B cell (primary cell): ENCODE measurements around the gene SCAF11. TPM values are rescaled to one million over a fixed set of nuclear protein-coding genes. Genes with fewer than 3 reads are reported as not detected.

Experiments used
- ATAC-seq: fragments of 200-7000 bp; cut with Tn5 transposase; one replicate; pipeline ENCODE4 v1.10.0; 2021; ENCODE audit warnings: low read depth, mild to moderate bottlenecking, moderate number of reproducible peaks, moderate library complexity
- CTCF ChIA-PET: fragments of 350-600 bp; sonication (Branson Sonifier 250); formaldehyde crosslinking; loops from one replicate; lab custom pipeline; 2021; ENCODE audit warnings: antibody characterized with exemption, inconsistent platforms; lab: Charles Lee
- POLR2A ChIA-PET: fragments of 350-600 bp; sonication (Branson Sonifier 250); formaldehyde crosslinking; loops from one replicate; lab custom pipeline; 2021; ENCODE audit warnings: antibody characterized with exemption; lab: Charles Lee
- DNase-seq: peaks from one replicate; pipeline ENCODE4 v3.0.0; 2013
- H2AFZ ChIP-seq: 2 replicates; pipeline ENCODE4 v1.6.1; 2012; ENCODE audit warnings: mild to moderate bottlenecking, low read depth, low read length; ENCODE audit not compliant: insufficient read depth, poor library complexity, severe bottlenecking
- H3K27ac ChIP-seq, 2 donors: 1 replicate in 1 of 2; 2 replicates in 1 of 2; pipeline ENCODE4 v1.5.1; 2012 to 2013; ENCODE audit warnings: low read length in 2 of 2, mild to moderate bottlenecking in 2 of 2, moderate library complexity in 1 of 2
- H3K27me3 ChIP-seq, 4 experiments: fragments of 200-600 bp in 1 of 4; sonication (generic) in 1 of 4; replicated peaks in 1 of 4; 1 replicate in 2 of 4; 2 replicates in 2 of 4; pipeline versions ENCODE4 v1.6.1 to v1.7.0; 2013 to 2016; ENCODE audit warnings: low read length in 3 of 4, mild to moderate bottlenecking in 2 of 4, mixed read lengths in 1 of 4, moderate library complexity in 1 of 4; ENCODE audit not compliant: insufficient read depth in 4 of 4, control insufficient read depth in 3 of 4; ENCODE audit errors: control extremely low read depth in 1 of 4
- H3K36me3 ChIP-seq, 2 experiments: replicated peaks in 1 of 2; 1 replicate in 1 of 2; 2 replicates in 1 of 2; pipeline versions ENCODE4 v1.6.1 to v1.7.1; 2013; ENCODE audit warnings: low read length in 1 of 2; ENCODE audit not compliant: insufficient read depth in 2 of 2, control insufficient read depth in 1 of 2; ENCODE audit errors: control extremely low read depth in 1 of 2, extremely low read depth in 1 of 2
- H3K4me1 ChIP-seq, 2 donors: fragments of 200-600 bp in 1 of 2; sonication (generic) in 1 of 2; 1 replicate in 1 of 2; 2 replicates in 1 of 2; pipeline versions ENCODE4 v1.5.1 to v1.6.1; 2013 to 2017; ENCODE audit warnings: low read length in 2 of 2; ENCODE audit not compliant: control insufficient read depth in 2 of 2, insufficient read depth in 2 of 2
- H3K4me2 ChIP-seq: replicated peaks from 2 replicates; pipeline ENCODE3; 2012; ENCODE audit warnings: mild to moderate bottlenecking, low read depth, low read length; ENCODE audit not compliant: poor library complexity, severe bottlenecking
- H3K4me3 ChIP-seq, 5 experiments: fragments of 200-600 bp in 1 of 5; sonication (generic) in 1 of 5; 1 replicate in 3 of 5; 2 replicates in 2 of 5; pipeline versions ENCODE4 v1.5.1 to v1.7.0; 2011 to 2016; ENCODE audit warnings: low read length in 4 of 5, mild to moderate bottlenecking in 4 of 5, low read depth in 2 of 5, control low read depth in 1 of 5, moderate library complexity in 1 of 5; ENCODE audit not compliant: insufficient read depth in 1 of 5; ENCODE audit errors: control extremely low read depth in 1 of 5, extremely low read depth in 1 of 5
- H3K79me2 ChIP-seq: fragments of 200-600 bp; sonication (generic); one replicate; pipeline ENCODE4 v1.6.0; 2016; ENCODE audit warnings: low read length; ENCODE audit not compliant: control insufficient read depth, insufficient read depth
- H3K9ac ChIP-seq: fragments of 200-600 bp; sonication (generic); 2 replicates; pipeline ENCODE4 v1.6.1; 2017; ENCODE audit warnings: mild to moderate bottlenecking, low read length, moderate library complexity
- H3K9me3 ChIP-seq, 3 donors: one replicate each; pipeline versions ENCODE4 v1.6.1 to v1.7.1; 2013; ENCODE audit warnings: low read length in 2 of 3; ENCODE audit not compliant: control insufficient read depth in 2 of 3, insufficient read depth in 1 of 3; ENCODE audit errors: control extremely low read depth in 1 of 3
- H4K20me1 ChIP-seq: 2 replicates; pipeline ENCODE4 v1.6.0; 2012; ENCODE audit warnings: mild to moderate bottlenecking, low read length; ENCODE audit not compliant: insufficient read depth, control insufficient read depth, poor library complexity, severe bottlenecking
- H3K27ac Mint-ChIP-seq: one replicate; pipeline ENCODE4 v1.8.0; 2021; ENCODE audit warnings: mixed read lengths
- H3K27me3 Mint-ChIP-seq: one replicate; pipeline ENCODE4 v1.8.0; 2021; ENCODE audit warnings: mixed read lengths
- H3K4me1 Mint-ChIP-seq: one replicate; pipeline ENCODE4 v1.8.0; 2021; ENCODE audit warnings: mixed read lengths
- H3K4me3 Mint-ChIP-seq: one replicate; pipeline ENCODE4 v1.8.0; 2021; ENCODE audit warnings: mixed read lengths
- H3K9me3 Mint-ChIP-seq: one replicate; pipeline ENCODE4 v1.8.0; 2022; ENCODE audit warnings: mixed read lengths; ENCODE audit not compliant: insufficient read depth
- CTCF ChIP-seq: fragments of 200-600 bp; IDR thresholded peaks from one replicate; pipeline ENCODE4 v1.8.0; 2022; ENCODE audit warnings: antibody characterized with exemption, mild to moderate bottlenecking
- EZH2 ChIP-seq: IDR thresholded peaks from 2 replicates; pipeline ENCODE4 v1.6.1; 2012; ENCODE audit warnings: borderline replicate concordance, low read depth, mild to moderate bottlenecking, moderate library complexity, low read length; ENCODE audit not compliant: insufficient read depth, poor library complexity, severe bottlenecking
- WGBS: methylation state at CpG from one replicate; pipeline ENCODE4 v1.1.5; 2013; ENCODE audit warnings: missing lambda C conversion rate; ENCODE audit not compliant: insufficient coverage; 5-methylcytosine and 5-hydroxymethylcytosine counted together
- intact Hi-C: fragments of 100-400 bp; cut with micrococcal nuclease; formaldehyde crosslinking; loops from one replicate; pipeline ENCODE4 v1.10.0; 2022
- polyA plus RNA-seq: library from polyadenylated mRNA; depleted of rRNA; stranded (reverse); fragments of >200 nt; gene quantifications from 2 replicates; pipeline ENCODE4 v1.2.3, GENCODE V29; 2012
- total RNA-seq, 2 donors: library from RNA; stranded (reverse); fragments of 120-200 nt in 1 of 2; gene quantifications; 1 replicate in 1 of 2; 2 replicates in 1 of 2; pipeline versions ENCODE4 v1.2.3 to v1.2.4, GENCODE V29; 2013 to 2022

SCAF11 gene
- total and polyA plus RNA-seq, 2 donors (not counting 1 experiment from before 2014, with no cell fraction given): 76.1 to 247 TPM

GRCh38 chr12:46005823-46006222 lies 15.4 kb upstream of the SCAF11 start:
- Histone ChIP-seq H3K4me1 (no peaks in the 10 kb centered on the region), H4K20me1 (no peaks in the 10 kb centered on the region), H3K9me3 (no peaks in the 10 kb centered on the region), H3K4me3 (no peak overlapping the region), H3K27ac (no peak overlapping the region), H3K36me3 (no peaks in the 10 kb centered on the region), H3K9ac (no peak overlapping the region), H2AFZ (no peak overlapping the region), H3K79me2 (no peaks in the 10 kb centered on the region), H3K27me3 (no peaks in the 10 kb centered on the region), H3K4me2 (no peak overlapping the region)
- intact Hi-C loops: loop anchor here (10.0 kb wide), 1 partner anchor 461 kb away; no protein-coding TSS in a partner anchor
- CTCF ChIA-PET: interaction anchor here (1.7 to 2.1 kb wide), 3 partner anchors 15 to 462 kb away, joined by 5 to 10 read pairs (median 8); partner anchors contain the start of gene SCAF11
- ATAC-seq (no peak), DNase-seq (no peak)
- WGBS: 92% methylated on average over 2 of the region's 3 CpGs
- POLR2A ChIA-PET: no interaction called here
- H3K27me3 Mint-ChIP-seq: no peaks in the 10 kb centered on the region
- H3K4me3 Mint-ChIP-seq: no peak overlapping the region
- no peaks in the 10 kb centered on the region for H3K9me3 Mint-ChIP-seq
- no peak overlapping the region for H3K27ac Mint-ChIP-seq
- no peaks in the 10 kb centered on the region for H3K4me1 Mint-ChIP-seq
- TF ChIP-seq CTCF (no peak), EZH2 (no peak)

- H3K9me3 ChIP-seq: no peaks in the 10 kb centered on the region
- no peaks in the 10 kb centered on the region for H3K9me3 Mint-ChIP-seq
- POLR2A ChIA-PET: no interaction called here
- no peak overlapping the region for H3K4me3 Mint-ChIP-seq
- H4K20me1 ChIP-seq: no peaks in the 10 kb centered on the region
- no peaks in the 10 kb centered on the region for H3K79me2 ChIP-seq
- no peak overlapping the region for H3K27ac Mint-ChIP-seq
- no peaks in the 10 kb centered on the region for H3K4me1 ChIP-seq
- H3K4me1 Mint-ChIP-seq: no peaks in the 10 kb centered on the region
- ATAC-seq (no peak), DNase-seq (peak; percentile 18)
- no peaks in the 10 kb centered on the region for H3K36me3 ChIP-seq
- H3K27me3 Mint-ChIP-seq: no peaks in the 10 kb centered on the region
- intact Hi-C loops: loop anchor here (10.0 kb wide), 1 partner anchor 460 kb away; no protein-coding TSS in a partner anchor
- no peak overlapping the region for H3K4me2 ChIP-seq
- H3K27ac ChIP-seq: no peak overlapping the region
- H3K9ac ChIP-seq: no peak overlapping the region
- peak; percentile 54 for TF ChIP-seq CTCF
- TF ChIP-seq EZH2: no peak
- H3K4me3 ChIP-seq: no peak overlapping the region
- CTCF ChIA-PET: interaction anchor here (1.7 to 2.1 kb wide), 3 partner anchors 14 to 461 kb away, joined by 5 to 10 read pairs (median 8); partner anchors contain the start of gene SCAF11
- WGBS: no CpG with 5 or more reads among the region's 2 CpGs
- H3K27me3 ChIP-seq: no peaks in the 10 kb centered on the region
- H2AFZ ChIP-seq: no peak overlapping the region
These were observed 14.9 kb upstream of the SCAF11 start for GRCh38 chr12:46005151-46005797.
